HepG2 (cell line): ENCODE results near the gene PKD1L1. TPM values are rescaled to one million over a fixed set of nuclear protein-coding genes. Genes with fewer than 3 reads are reported as not detected.

Source experiments
- ATAC-seq: fragments of 200-7000 bp; cut with Tn5 transposase; 3 replicates; pipeline ENCODE4 v1.9.1; 2020; ENCODE audit warnings: mild to moderate bottlenecking, moderate library complexity
- BruUV-seq: library from RNA; stranded (reverse); fragments of 400-500 nt; replicated peaks from 2 replicates; lab custom pipeline; 2021; lab: Mats Ljungman, UMichigan
- CTCF ChIA-PET: fragments of 300-600 bp; formaldehyde crosslinking; extraction: SDS; loops from one replicate; lab custom pipeline; 2021; ENCODE audit warnings: low total read pairs, inconsistent platforms, low intra/inter-chr PET ratio; lab: Yijun Ruan, JAX
- POLR2A ChIA-PET: fragments of 350-600 bp; sonication (Branson Sonifier 250); formaldehyde crosslinking; loops from one replicate; lab custom pipeline; 2020; ENCODE audit warnings: antibody characterized with exemption, inconsistent platforms; lab: Yijun Ruan, JAX
- DNase-seq: peaks from one replicate; pipeline ENCODE4 v3.0.0-alpha.2; 2015; ENCODE audit warnings: low spot score
- FAIRE-seq: peaks from 3 replicates; lab custom pipeline; 2011; peaks lifted over from hg19 to GRCh38; lab: Jason Lieb, UNC
- H2AFZ ChIP-seq: one replicate; pipeline ENCODE4 v1.6.1; 2011; ENCODE audit warnings: low read length, inconsistent platforms
- H3K27ac ChIP-seq: fragments of 300-600 bp; 3 replicates; pipeline ENCODE4 v1.8.0; 2011; ENCODE audit warnings: mixed run types, mild to moderate bottlenecking, mixed read lengths, low read length, inconsistent platforms; ENCODE audit not compliant: insufficient read depth; ENCODE audit errors: extremely low read length
- H3K27me3 ChIP-seq, 2 experiments: fragments of 200-600 bp in 1 of 2; 2 replicates in 1 of 2; 3 replicates in 1 of 2; pipeline versions ENCODE4 v1.6.0 to v1.8.0; 2011; ENCODE audit warnings: low read length in 2 of 2, mild to moderate bottlenecking in 2 of 2, moderate library complexity in 2 of 2, inconsistent platforms in 1 of 2; ENCODE audit not compliant: insufficient read depth in 2 of 2, control insufficient read depth in 1 of 2
- H3K36me3 ChIP-seq, 2 experiments: fragments of 200-600 bp in 1 of 2; replicated peaks in 1 of 2; 2 replicates in 1 of 2; 3 replicates in 1 of 2; pipeline versions ENCODE4 v1.5.1 to v1.8.0; 2011; ENCODE audit warnings: low read length in 2 of 2, inconsistent platforms in 1 of 2; ENCODE audit not compliant: insufficient read depth in 2 of 2, control insufficient read depth in 1 of 2
- H3K4me1 ChIP-seq: 2 replicates; pipeline ENCODE4 v1.5.1; 2012; ENCODE audit warnings: low read length, inconsistent platforms; ENCODE audit not compliant: insufficient read depth
- H3K4me2 ChIP-seq: 2 replicates; pipeline ENCODE4 v1.6.0; 2011; ENCODE audit warnings: low read depth, low read length, inconsistent platforms
- H3K4me3 ChIP-seq, 3 experiments: fragments of 200-600 bp in 1 of 3; sonication (generic), shearing (Covaris generic) in 1 of 3; replicated peaks in 1 of 3; 2 replicates each; pipeline ENCODE4 v1.5.1; 2011 to 2016; ENCODE audit warnings: low read length in 3 of 3, inconsistent platforms in 2 of 3, low read depth in 2 of 3, mild to moderate bottlenecking in 2 of 3, control low read depth in 1 of 3, mixed read lengths in 1 of 3; ENCODE audit not compliant: insufficient read depth in 1 of 3
- H3K79me2 ChIP-seq: one replicate; pipeline ENCODE4 v1.6.1; 2011; ENCODE audit warnings: low read length, inconsistent platforms; ENCODE audit not compliant: insufficient read depth
- H3K9ac ChIP-seq: 2 replicates; pipeline ENCODE4 v1.6.0; 2011; ENCODE audit warnings: mild to moderate bottlenecking, low read depth, low read length, inconsistent platforms; ENCODE audit not compliant: insufficient read depth
- H3K9me3 ChIP-seq: 2 replicates; pipeline ENCODE4 v1.5.1; 2012; ENCODE audit warnings: mild to moderate bottlenecking, low read length
- H4K20me1 ChIP-seq: 2 replicates; pipeline ENCODE4 v1.6.0; 2011; ENCODE audit warnings: inconsistent platforms, mild to moderate bottlenecking, low read length, moderate library complexity; ENCODE audit not compliant: insufficient read depth
- EHMT2 ChIP-seq: fragments of 200-600 bp; sonication (generic); IDR thresholded peaks from 2 replicates; pipeline ENCODE4 v1.7.0; 2017; ENCODE audit warnings: antibody characterized with exemption, low read depth, low read length, borderline replicate concordance
- FOSL2 ChIP-seq: sonication (generic); formaldehyde crosslinking; IDR thresholded peaks from 2 replicates; pipeline ENCODE4 v1.4.0; 2020; ENCODE audit warnings: missing genetic modification reagents
- HNF1B ChIP-seq: sonication (generic); formaldehyde crosslinking; IDR thresholded peaks from 2 replicates; pipeline ENCODE4 v1.5.1; 2020; ENCODE audit warnings: mild to moderate bottlenecking, moderate library complexity, missing genetic modification reagents
- NR2F6 ChIP-seq, 2 experiments: IDR thresholded peaks; 2 replicates each; pipeline ENCODE4 v1.6.1; 2016; ENCODE audit warnings: antibody characterized with exemption in 1 of 2, mild to moderate bottlenecking in 1 of 2
- SIN3B ChIP-seq: fragments of 150-350 bp; IDR thresholded peaks from 2 replicates; pipeline ENCODE4 v1.6.1; 2014; ENCODE audit warnings: low read length
- SKIL ChIP-seq: sonication (generic); formaldehyde crosslinking; IDR thresholded peaks from 2 replicates; pipeline ENCODE4 v1.8.0; 2022; ENCODE audit warnings: missing genetic modification reagents, mild to moderate bottlenecking, moderate library complexity, borderline replicate concordance
- SNAI1 ChIP-seq: sonication (generic); formaldehyde crosslinking; IDR thresholded peaks from 2 replicates; pipeline ENCODE4 v1.5.0; 2020; ENCODE audit warnings: mild to moderate bottlenecking, missing genetic modification reagents, borderline replicate concordance
- TFE3 ChIP-seq: IDR thresholded peaks from 2 replicates; pipeline ENCODE4 v1.6.1; 2016
- ZBTB25 ChIP-seq: IDR thresholded peaks from 2 replicates; pipeline ENCODE4 v1.6.1; 2018; ENCODE audit warnings: missing genetic modification reagents
- ZFP1 ChIP-seq: IDR thresholded peaks from 2 replicates; pipeline ENCODE4 v1.6.1; 2016
- ZNF350 ChIP-seq: sonication (generic); formaldehyde crosslinking; IDR thresholded peaks from 2 replicates; pipeline ENCODE4 v1.4.0; 2020; ENCODE audit warnings: mild to moderate bottlenecking, low read depth, missing genetic modification reagents, borderline replicate concordance
- ZNF503 ChIP-seq: sonication (generic); formaldehyde crosslinking; IDR thresholded peaks from 2 replicates; pipeline ENCODE4 v1.4.0; 2020; ENCODE audit warnings: missing genetic modification reagents
- ZNF800 ChIP-seq: sonication (generic); formaldehyde crosslinking; IDR thresholded peaks from 2 replicates; pipeline ENCODE4 v1.4.0; 2020; ENCODE audit warnings: missing genetic modification reagents
- WGBS: methylation state at CpG from one replicate; pipeline ENCODE4 v1.1.6; 2017; ENCODE audit warnings: low lambda C conversion rate; 5-methylcytosine and 5-hydroxymethylcytosine counted together
- in situ Hi-C: cut with HindIII; loops from 2 replicates; pipeline ENCODE4 v1.10.0; 2017; ENCODE audit warnings: low pct_unique_long_range_greater_than_20kb; ENCODE audit not compliant: extremely low pct_ligation_motif_present
- intact Hi-C: fragments of 100-400 bp; cut with micrococcal nuclease; formaldehyde crosslinking; loops from one replicate; pipeline ENCODE4 v1.10.0; 2022; ENCODE audit not compliant: unreplicated experiment
- polyA plus RNA-seq, 8 experiments: library from polyadenylated mRNA; depleted of rRNA in 3 of 8; stranded (reverse) in 7 of 8; unstranded in 1 of 8; fragments of >200 nt; fragmentation: Illumina TruSeq in 4 of 8; extraction: Trizol in 4 of 8; gene quantifications; 2 replicates each; pipeline versions ENCODE4 v1.2.1 to v1.2.3, GENCODE V29; 2011 to 2016; ENCODE audit warnings: low read depth in 4 of 8, missing spikeins in 1 of 8, mixed read lengths in 1 of 8; ENCODE audit not compliant: insufficient read depth in 1 of 8
- total RNA-seq, 5 experiments: library from RNA; depleted of rRNA; stranded (reverse); fragments of >200 nt; fragmentation: Illumina TruSeq; extraction: Trizol; gene quantifications; 2 replicates each; pipeline ENCODE4 v1.2.3, GENCODE V29; 2016; ENCODE audit warnings: low read depth in 1 of 5

The PKD1L1 gene
- total and polyA plus RNA-seq, 2 of the 13 experiments (the other 11 are each of a cell fraction or from before 2014, with no cell fraction given) = 0.01 TPM; not detected in 1

GRCh38 chr7:47846138-47846836 is 102.0 kb downstream of the PKD1L1 start:
- no TSS peak for BruUV-seq
- no peaks in the 10 kb centered on the region for H4K20me1 ChIP-seq
- no peak for TF ChIP-seq ZBTB25 (CRISPR knock-in tag)
- no peak for TF ChIP-seq SKIL
- TF ChIP-seq ZNF503 (CRISPR knock-in tag) = no peak
- no peak for TF ChIP-seq ZFP1 (CRISPR knock-in tag)
- no peak for TF ChIP-seq ZNF350
- TF ChIP-seq NR2F6 (IDR thresholded peaks at IDR 0.05) = no peak
- TF ChIP-seq NR2F6 (CRISPR knock-in tag; IDR thresholded peaks at IDR 0.05) = no peak
- no peak for TF ChIP-seq TFE3 (CRISPR knock-in tag)
- TF ChIP-seq HNF1B = no peak
- no peak for TF ChIP-seq ZNF800 (CRISPR knock-in tag)
- TF ChIP-seq EHMT2 = no peak
- no peak for TF ChIP-seq FOSL2
- no peak for TF ChIP-seq SIN3B
- no peak for TF ChIP-seq SNAI1 (CRISPR knock-in tag)

More at GRCh38 chr7:47846138-47846836, 102.0 kb downstream of the PKD1L1 start:
- in situ Hi-C loops (loop anchor here (25.0 kb wide), 1 partner anchor 559 kb away; no protein-coding TSS in a partner anchor), intact Hi-C loops (no loop called here)
- DNase-seq (no peak), FAIRE-seq (no peak), ATAC-seq (no peak)
- Histone ChIP-seq H3K4me2 (no peak overlapping the region), H2AFZ (no peak overlapping the region), H3K9me3 (no peaks in the 10 kb centered on the region), H3K27ac (no peak overlapping the region), H3K27me3 (peaks cover 0 to 25% of the 10 kb centered on the region in 2 experiments; a peak in 2 of 5 replicates), H3K4me3 (no peak overlapping the region), H3K9ac (no peak overlapping the region), H3K36me3 (no peaks in the 10 kb centered on the region), H3K79me2 (no peaks in the 10 kb centered on the region), H3K4me1 (no peaks in the 10 kb centered on the region)
- CTCF ChIA-PET = no interaction called here
- 64% methylated on average over 7 of the region's 7 CpGs for WGBS
- POLR2A ChIA-PET = no interaction called here
